ENCODE data around the gene GAB4. TPM values are rescaled to one million over a fixed set of nuclear protein-coding genes. Genes with fewer than 3 reads are reported as not detected.

The GAB4 gene
- total and polyA plus RNA-seq, 2 of the 13 experiments (the other 11 are each of a cell fraction or from before 2014, with no cell fraction given), result not detected

DNA sequence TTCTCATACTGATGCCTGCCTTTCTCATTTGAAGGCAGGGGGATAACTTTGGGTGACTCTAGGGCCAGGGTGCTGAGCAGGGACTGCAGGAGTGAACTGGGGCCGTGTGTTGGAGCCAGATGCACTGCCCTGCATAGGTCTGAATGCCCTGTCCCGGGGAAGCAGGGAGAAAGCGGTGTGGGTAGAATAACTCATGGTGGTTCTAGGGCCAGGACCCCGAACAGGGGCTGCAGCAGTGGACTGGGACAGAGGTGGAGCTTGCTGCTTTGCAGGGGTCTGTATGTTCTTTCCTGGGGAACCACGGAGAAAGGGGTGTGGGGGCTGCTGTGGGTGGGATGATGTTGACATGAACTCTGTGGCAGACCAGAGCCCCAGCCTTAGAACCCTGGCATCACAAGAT lies 52.9 kb downstream of the GAB4 start:
- Histone ChIP-seq H3K27me3 (ENCODE audit: control insufficient read depth in 1 of 2, insufficient read depth in 2 of 2, low read length in 2 of 2) (no peaks in the 10 kb centered on the region), H3K9ac (ENCODE audit: insufficient read depth, low read depth, low read length) (no peak overlapping the region), H4K20me1 (ENCODE audit: insufficient read depth, low read length) (no peaks in the 10 kb centered on the region), H3K4me3 (replicated peaks in 1 of 3; ENCODE audit: insufficient read depth in 1 of 3, low read depth in 2 of 3, low read length in 3 of 3) (no peak overlapping the region), H3K79me2 (ENCODE audit: insufficient read depth, low read length) (no peaks in the 10 kb centered on the region), H3K9me3 (ENCODE audit: low read length) (no peaks in the 10 kb centered on the region), H3K4me2 (ENCODE audit: low read depth, low read length) (no peak overlapping the region), H3K27ac (ENCODE audit: extremely low read length, insufficient read depth, low read length) (no peak overlapping the region), H3K4me1 (ENCODE audit: insufficient read depth, low read length) (no peaks in the 10 kb centered on the region), H2AFZ (ENCODE audit: low read length) (no peak overlapping the region), H3K36me3 (replicated peaks in 1 of 2; ENCODE audit: control insufficient read depth in 1 of 2, insufficient read depth in 2 of 2, low read length in 2 of 2) (no peaks in the 10 kb centered on the region)
- in situ Hi-C loops (cut with HindIII; ENCODE audit: extremely low pct_ligation_motif_present, low pct_unique_long_range_greater_than_20kb) (no loop called here), intact Hi-C loops (cut with micrococcal nuclease; ENCODE audit: unreplicated experiment) (no loop called here)
- WGBS (ENCODE audit: low lambda C conversion rate), result 5% methylated on average over 4 of the region's 5 CpGs
- no peak for TF ChIP-seq ZNF614 (CRISPR knock-in tag; IDR thresholded peaks at IDR 0.05; ENCODE audit: borderline replicate concordance)
- no peak for TF ChIP-seq HMG20A (CRISPR knock-in tag; IDR thresholded peaks at IDR 0.05; ENCODE audit: borderline replicate concordance)
- TF ChIP-seq, protein P1, sequence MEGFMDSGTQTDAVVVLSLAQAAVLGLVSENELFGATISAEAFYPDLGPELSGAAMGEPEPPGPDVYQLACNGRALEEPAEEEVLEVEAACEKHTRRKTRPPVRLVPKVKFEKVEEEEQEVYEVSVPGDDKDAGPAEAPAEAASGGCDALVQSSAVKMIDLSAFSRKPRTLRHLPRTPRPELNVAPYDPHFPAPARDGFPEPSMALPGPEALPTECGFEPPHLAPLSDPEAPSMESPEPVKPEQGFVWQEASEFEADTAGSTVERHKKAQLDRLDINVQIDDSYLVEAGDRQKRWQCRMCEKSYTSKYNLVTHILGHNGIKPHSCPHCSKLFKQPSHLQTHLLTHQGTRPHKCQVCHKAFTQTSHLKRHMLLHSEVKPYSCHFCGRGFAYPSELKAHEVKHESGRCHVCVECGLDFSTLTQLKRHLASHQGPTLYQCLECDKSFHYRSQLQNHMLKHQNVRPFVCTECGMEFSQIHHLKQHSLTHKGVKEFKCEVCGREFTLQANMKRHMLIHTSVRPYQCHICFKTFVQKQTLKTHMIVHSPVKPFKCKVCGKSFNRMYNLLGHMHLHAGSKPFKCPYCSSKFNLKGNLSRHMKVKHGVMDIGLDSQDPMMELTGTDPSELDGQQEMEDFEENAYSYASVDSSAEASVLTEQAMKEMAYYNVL (CRISPR knock-in tag; IDR thresholded peaks at IDR 0.05; ENCODE audit: borderline replicate concordance), result no peak
- no peak for TF ChIP-seq ZFP37 (CRISPR knock-in tag; IDR thresholded peaks at IDR 0.05; ENCODE audit: borderline replicate concordance)
- no peak for TF ChIP-seq HNRNPL (IDR thresholded peaks at IDR 0.05; ENCODE audit: low read depth, low read length)
- no peak for TF ChIP-seq NFYB (CRISPR knock-in tag; IDR thresholded peaks at IDR 0.05)
- no peak for TF ChIP-seq DMTF1 (CRISPR knock-in tag; IDR thresholded peaks at IDR 0.05)
- TF ChIP-seq, protein P2, sequence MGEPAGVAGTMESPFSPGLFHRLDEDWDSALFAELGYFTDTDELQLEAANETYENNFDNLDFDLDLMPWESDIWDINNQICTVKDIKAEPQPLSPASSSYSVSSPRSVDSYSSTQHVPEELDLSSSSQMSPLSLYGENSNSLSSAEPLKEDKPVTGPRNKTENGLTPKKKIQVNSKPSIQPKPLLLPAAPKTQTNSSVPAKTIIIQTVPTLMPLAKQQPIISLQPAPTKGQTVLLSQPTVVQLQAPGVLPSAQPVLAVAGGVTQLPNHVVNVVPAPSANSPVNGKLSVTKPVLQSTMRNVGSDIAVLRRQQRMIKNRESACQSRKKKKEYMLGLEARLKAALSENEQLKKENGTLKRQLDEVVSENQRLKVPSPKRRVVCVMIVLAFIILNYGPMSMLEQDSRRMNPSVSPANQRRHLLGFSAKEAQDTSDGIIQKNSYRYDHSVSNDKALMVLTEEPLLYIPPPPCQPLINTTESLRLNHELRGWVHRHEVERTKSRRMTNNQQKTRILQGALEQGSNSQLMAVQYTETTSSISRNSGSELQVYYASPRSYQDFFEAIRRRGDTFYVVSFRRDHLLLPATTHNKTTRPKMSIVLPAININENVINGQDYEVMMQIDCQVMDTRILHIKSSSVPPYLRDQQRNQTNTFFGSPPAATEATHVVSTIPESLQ (CRISPR knock-in tag; conservative IDR thresholded peaks at IDR 0.05), result no peak
- no peak for TF ChIP-seq ZNF350 (CRISPR knock-in tag; IDR thresholded peaks at IDR 0.05; ENCODE audit: borderline replicate concordance, low read depth)
- TF ChIP-seq, protein P3, sequence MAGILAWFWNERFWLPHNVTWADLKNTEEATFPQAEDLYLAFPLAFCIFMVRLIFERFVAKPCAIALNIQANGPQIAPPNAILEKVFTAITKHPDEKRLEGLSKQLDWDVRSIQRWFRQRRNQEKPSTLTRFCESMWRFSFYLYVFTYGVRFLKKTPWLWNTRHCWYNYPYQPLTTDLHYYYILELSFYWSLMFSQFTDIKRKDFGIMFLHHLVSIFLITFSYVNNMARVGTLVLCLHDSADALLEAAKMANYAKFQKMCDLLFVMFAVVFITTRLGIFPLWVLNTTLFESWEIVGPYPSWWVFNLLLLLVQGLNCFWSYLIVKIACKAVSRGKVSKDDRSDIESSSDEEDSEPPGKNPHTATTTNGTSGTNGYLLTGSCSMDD (CRISPR knock-in tag; IDR thresholded peaks at IDR 0.05), result no peak
- TF ChIP-seq NR1H2 (CRISPR knock-in tag; IDR thresholded peaks at IDR 0.05; ENCODE audit: borderline replicate concordance, low read depth), result no peak
- TF ChIP-seq, protein P4, sequence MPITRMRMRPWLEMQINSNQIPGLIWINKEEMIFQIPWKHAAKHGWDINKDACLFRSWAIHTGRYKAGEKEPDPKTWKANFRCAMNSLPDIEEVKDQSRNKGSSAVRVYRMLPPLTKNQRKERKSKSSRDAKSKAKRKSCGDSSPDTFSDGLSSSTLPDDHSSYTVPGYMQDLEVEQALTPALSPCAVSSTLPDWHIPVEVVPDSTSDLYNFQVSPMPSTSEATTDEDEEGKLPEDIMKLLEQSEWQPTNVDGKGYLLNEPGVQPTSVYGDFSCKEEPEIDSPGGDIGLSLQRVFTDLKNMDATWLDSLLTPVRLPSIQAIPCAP (CRISPR knock-in tag; IDR thresholded peaks at IDR 0.05; ENCODE audit: low read depth), result no peak
- no peak for TF ChIP-seq ZNF816 (CRISPR knock-in tag; IDR thresholded peaks at IDR 0.05; ENCODE audit: borderline replicate concordance)
- TF ChIP-seq ZNF274 (CRISPR knock-in tag; IDR thresholded peaks at IDR 0.05), result no peak
- ATAC-seq (no peak), FAIRE-seq (no peak), DNase-seq (ENCODE audit: low spot score) (no peak)
- no TSS peak for BruUV-seq (replicated peaks)
- ChIA-PET POLR2A (no interaction called here), CTCF (ENCODE audit: low intra/inter-chr PET ratio, low total read pairs) (no interaction called here)

Data from HepG2 (cell line).